IMR-90 (cell line): ENCODE data around the gene TYMS. TPM values are rescaled to one million over a fixed set of nuclear protein-coding genes. Genes with fewer than 3 reads are reported as not detected.

Experiments used
- ATAC-seq: fragments of 200-7000 bp; cut with Tn5 transposase; 2 replicates; pipeline ENCODE4 v1.9.1; 2020; ENCODE audit warnings: low read depth, mild to moderate bottlenecking, moderate library complexity
- BruUV-seq: library from RNA; stranded (reverse); fragments of 400-500 nt; replicated peaks from 2 replicates; lab custom pipeline; 2021; lab: Mats Ljungman, UMichigan
- CTCF ChIA-PET: fragments of 300-600 bp; formaldehyde crosslinking; extraction: SDS; loops from one replicate; lab custom pipeline; 2021; ENCODE audit warnings: antibody characterized with exemption; lab: Yijun Ruan, JAX
- POLR2A ChIA-PET: fragments of 300-600 bp; sonication (Branson Sonifier 250); formaldehyde crosslinking; loops from one replicate; lab custom pipeline; 2022; ENCODE audit warnings: antibody characterized with exemption; ENCODE audit not compliant: unreplicated experiment; lab: Charles Lee
- DNase-seq: peaks from one replicate; pipeline ENCODE4 v3.0.0; 2013
- H2AFZ ChIP-seq: replicated peaks from 2 replicates; pipeline ENCODE3; 2013; ENCODE audit warnings: low read length, mild to moderate bottlenecking; ENCODE audit not compliant: poor library complexity
- H2AK5ac ChIP-seq: 2 replicates; pipeline ENCODE4 v1.6.1; 2013; ENCODE audit warnings: low read depth, low read length, inconsistent platforms
- H2AK9ac ChIP-seq: replicated peaks from 2 replicates; pipeline ENCODE3; 2013; ENCODE audit warnings: mild to moderate bottlenecking, low read depth, low read length, moderate library complexity; ENCODE audit not compliant: poor library complexity
- H2BK120ac ChIP-seq: 2 replicates; pipeline ENCODE4 v1.6.1; 2013; ENCODE audit warnings: low read depth, low read length, inconsistent platforms
- H2BK15ac ChIP-seq: 3 replicates; pipeline ENCODE4 v1.6.1; 2013; ENCODE audit warnings: low read depth, low read length, inconsistent platforms
- H2BK20ac ChIP-seq: 2 replicates; pipeline ENCODE4 v1.6.1; 2013; ENCODE audit warnings: low read depth, mild to moderate bottlenecking, inconsistent platforms, low read length, moderate library complexity
- H2BK5ac ChIP-seq: 2 replicates; pipeline ENCODE4 v1.6.1; 2013; ENCODE audit warnings: mild to moderate bottlenecking, low read depth, low read length, inconsistent platforms; ENCODE audit not compliant: poor library complexity, severe bottlenecking
- H3K14ac ChIP-seq: replicated peaks from 2 replicates; pipeline ENCODE4 v1.6.1; 2013; ENCODE audit warnings: low read depth, low read length, inconsistent platforms
- H3K18ac ChIP-seq: 2 replicates; pipeline ENCODE4 v1.6.1; 2013; ENCODE audit warnings: low read depth, low read length, control low read depth
- H3K23ac ChIP-seq: 2 replicates; pipeline ENCODE4 v1.6.1; 2013; ENCODE audit warnings: low read depth, low read length, inconsistent platforms
- H3K27ac ChIP-seq: 2 replicates; pipeline ENCODE4 v1.5.1; 2013; ENCODE audit warnings: mild to moderate bottlenecking, control low read depth, low read length; ENCODE audit not compliant: insufficient read depth
- H3K27me3 ChIP-seq: 2 replicates; pipeline ENCODE4 v1.6.1; 2013; ENCODE audit warnings: low read length; ENCODE audit not compliant: control insufficient read depth, insufficient read depth
- H3K36me3 ChIP-seq: 2 replicates; pipeline ENCODE4 v1.6.1; 2013; ENCODE audit warnings: low read length, mixed read lengths; ENCODE audit not compliant: control insufficient read depth, insufficient read depth
- H3K4ac ChIP-seq: 2 replicates; pipeline ENCODE4 v1.6.1; 2013; ENCODE audit warnings: low read depth, low read length, inconsistent platforms
- H3K4me1 ChIP-seq: 2 replicates; pipeline ENCODE4 v1.6.1; 2013; ENCODE audit warnings: low read length, mixed read lengths; ENCODE audit not compliant: control insufficient read depth, insufficient read depth
- H3K4me2 ChIP-seq: 2 replicates; pipeline ENCODE4 v1.6.1; 2013; ENCODE audit warnings: low read depth, mild to moderate bottlenecking, control low read depth, low read length, moderate library complexity
- H3K4me3 ChIP-seq: 2 replicates; pipeline ENCODE4 v1.5.1; 2013; ENCODE audit warnings: low read depth, mild to moderate bottlenecking, control low read depth, low read length, moderate library complexity; ENCODE audit not compliant: insufficient read depth
- H3K56ac ChIP-seq: 2 replicates; pipeline ENCODE4 v1.6.1; 2013; ENCODE audit warnings: low read length, inconsistent platforms; ENCODE audit not compliant: insufficient read depth; ENCODE audit errors: extremely low read depth
- H3K79me1 ChIP-seq, 2 experiments: 2 replicates each; pipeline ENCODE4 v1.6.1; 2013; ENCODE audit warnings: low read length in 2 of 2, inconsistent platforms in 1 of 2, low read depth in 1 of 2
- H3K9ac ChIP-seq: 2 replicates; pipeline ENCODE4 v1.6.1; 2013; ENCODE audit warnings: low read depth, low read length, control low read depth
- H3K9me1 ChIP-seq: 2 replicates; pipeline ENCODE4 v1.6.1; 2013; ENCODE audit warnings: low read length, inconsistent platforms; ENCODE audit not compliant: insufficient read depth
- H3K9me3 ChIP-seq: 2 replicates; pipeline ENCODE4 v1.6.1; 2013; ENCODE audit warnings: low read length; ENCODE audit not compliant: control insufficient read depth, insufficient read depth
- H4K20me1 ChIP-seq: 2 replicates; pipeline ENCODE4 v1.6.1; 2013; ENCODE audit warnings: low read length, inconsistent platforms; ENCODE audit not compliant: insufficient read depth
- H4K5ac ChIP-seq: 2 replicates; pipeline ENCODE4 v1.6.1; 2013; ENCODE audit warnings: mild to moderate bottlenecking, low read depth, low read length, control low read depth
- H4K8ac ChIP-seq, 2 experiments: 2 replicates each; pipeline ENCODE4 v1.6.1; 2013; ENCODE audit warnings: low read depth in 2 of 2, low read length in 2 of 2, control low read depth in 1 of 2, inconsistent platforms in 1 of 2
- H4K91ac ChIP-seq: 2 replicates; pipeline ENCODE4 v1.6.1; 2013; ENCODE audit warnings: low read depth, low read length, inconsistent platforms; ENCODE audit not compliant: insufficient read depth
- BHLHE40 ChIP-seq: fragments of 150-350 bp; IDR thresholded peaks from 2 replicates; pipeline ENCODE4 v1.6.1; 2016; ENCODE audit warnings: mild to moderate bottlenecking, low read depth, low read length
- CHD1 ChIP-seq: IDR thresholded peaks from 2 replicates; pipeline ENCODE4 v1.6.1; 2012; ENCODE audit warnings: low read depth, low read length, improper control_type of control experiment
- CTCF ChIP-seq: conservative IDR thresholded peaks from 2 replicates; pipeline ENCODE4 v1.5.1; 2012; ENCODE audit warnings: mild to moderate bottlenecking, low read depth, low read length, improper control_type of control experiment
- ELK1 ChIP-seq: fragments of 150-350 bp; IDR thresholded peaks from 2 replicates; pipeline ENCODE4 v1.6.1; 2016; ENCODE audit warnings: low read depth, mild to moderate bottlenecking, low read length, moderate library complexity, borderline replicate concordance
- FOS ChIP-seq: fragments of 150-350 bp; IDR thresholded peaks from 2 replicates; pipeline ENCODE4 v1.6.1; 2016; ENCODE audit warnings: low read depth, low read length
- MAFK ChIP-seq: IDR thresholded peaks from 2 replicates; pipeline ENCODE4 v1.6.1; 2012; ENCODE audit warnings: low read depth, low read length, improper control_type of control experiment
- RAD21 ChIP-seq: IDR thresholded peaks from 2 replicates; pipeline ENCODE4 v1.6.1; 2012; ENCODE audit warnings: low read length, improper control_type of control experiment
- RCOR1 ChIP-seq: IDR thresholded peaks from 2 replicates; pipeline ENCODE4 v1.6.1; 2012; ENCODE audit warnings: mild to moderate bottlenecking, low read length, improper control_type of control experiment; ENCODE audit not compliant: insufficient replicate concordance
- RFX5 ChIP-seq: IDR thresholded peaks from 2 replicates; pipeline ENCODE4 v1.8.0; 2012; ENCODE audit warnings: low read depth, mild to moderate bottlenecking, low read length, moderate library complexity
- SMC3 ChIP-seq: fragments of 150-350 bp; IDR thresholded peaks from 2 replicates; pipeline ENCODE4 v1.6.1; 2016; ENCODE audit warnings: low read depth, mild to moderate bottlenecking, antibody characterized with exemption, low read length, moderate library complexity
- WGBS, 2 experiments: methylation state at CpG; one replicate each; pipeline versions ENCODE4 v1.1.5 to v1.1.7; 2013; ENCODE audit warnings: missing lambda C conversion rate in 2 of 2; ENCODE audit not compliant: insufficient read length in 1 of 2; ENCODE audit errors: extremely low coverage in 2 of 2; 5-methylcytosine and 5-hydroxymethylcytosine counted together
- dilution Hi-C: fragments of 300-500 bp; cut with HindIII; formaldehyde crosslinking; loops from one replicate; pipeline ENCODE4 v1.14.3; 2018; ENCODE audit warnings: low sequenced_read_pairs; ENCODE audit not compliant: unreplicated experiment
- in situ Hi-C: fragments of 300-500 bp; cut with MboI; formaldehyde crosslinking; loops from 3 replicates; pipeline ENCODE4 v1.14.3; 2019; ENCODE audit warnings: low sequenced_read_pairs, inconsistent platforms, mixed read lengths
- intact Hi-C: fragments of 100-400 bp; cut with micrococcal nuclease; formaldehyde crosslinking; loops from 2 replicates; pipeline ENCODE4 v1.10.0; 2022
- polyA plus RNA-seq, 3 experiments: library from polyadenylated mRNA; depleted of rRNA; stranded (reverse); fragments of >200 nt; gene quantifications; 2 replicates each; pipeline ENCODE4 v1.2.3, GENCODE V29; 2012; ENCODE audit warnings: low replicate concordance in 1 of 3
- total RNA-seq: library from RNA; depleted of rRNA; stranded (reverse); fragments of >200 nt; gene quantifications from 2 replicates; pipeline ENCODE4 v1.2.3, GENCODE V29; 2012

TYMS gene
- total and polyA plus RNA-seq, 2 of the 4 experiments (the other 2 are of a cell fraction): 28.3 to 92.2 TPM

GRCh38 chr18:710418-711300 is 53.2 kb downstream of the TYMS start:
- no peak overlapping the region for H3K4ac ChIP-seq
- no peak overlapping the region for H2AFZ ChIP-seq
- TF ChIP-seq BHLHE40: no peak
- no peak for TF ChIP-seq RAD21
- no peak for TF ChIP-seq ELK1
- no peak for TF ChIP-seq RFX5
- no peak for TF ChIP-seq RCOR1
- no peak for TF ChIP-seq SMC3
- no peak for TF ChIP-seq CTCF
- TF ChIP-seq CHD1: no peak
- TF ChIP-seq FOS: no peak
- no peak for TF ChIP-seq MAFK
- dilution Hi-C loops: no loop called here
- H3K18ac ChIP-seq: no peak overlapping the region
- H4K20me1 ChIP-seq: peaks cover 7% of the 10 kb centered on the region; the same call in 1 of the 2 replicates
- no peak overlapping the region for H3K14ac ChIP-seq
- no peak overlapping the region for H3K4me2 ChIP-seq
- H4K91ac ChIP-seq: no peak overlapping the region
- BruUV-seq: TSS peak; percentile 14
- H2BK5ac ChIP-seq: no peak overlapping the region
- H2AK9ac ChIP-seq: no peak overlapping the region
- peak overlapping the region in 1 of 2 experiments; percentile 7; a peak in 1 of 4 replicates for H4K8ac ChIP-seq
- no peak overlapping the region for H3K9ac ChIP-seq
- DNase-seq: no peak
- no CpG with 5 or more reads among the region's 3 CpGs for WGBS, 2 experiments
- H3K36me3 ChIP-seq: peaks cover 5% of the 10 kb centered on the region; the same call in 1 of the 2 replicates
- no peak overlapping the region for H3K4me3 ChIP-seq
- peaks cover 21 to 32% of the 10 kb centered on the region in 2 experiments for H3K79me1 ChIP-seq
- H3K4me1 ChIP-seq: no peaks in the 10 kb centered on the region
- H3K56ac ChIP-seq: no peak overlapping the region
- no peak overlapping the region for H2BK20ac ChIP-seq
- H3K23ac ChIP-seq: no peak overlapping the region
- intact Hi-C loops: loop anchor here (5.0 kb wide), 1 partner anchor 53 kb away; the partner anchor contains the start of gene TYMS
- H4K5ac ChIP-seq: no peak overlapping the region
- ATAC-seq: no peak
- no peak overlapping the region for H3K27ac ChIP-seq
- H2BK120ac ChIP-seq: no peak overlapping the region
- no peak overlapping the region for H2BK15ac ChIP-seq
- H3K9me1 ChIP-seq: peaks cover 4% of the 10 kb centered on the region
- H3K9me3 ChIP-seq: peaks cover 6% of the 10 kb centered on the region; the same call in 1 of the 2 replicates
- ChIA-PET CTCF (interaction anchor here (0.6 to 0.8 kb wide), 2 partner anchors 32 to 87 kb away, joined by 3 to 4 read pairs; no protein-coding TSS in a partner anchor), POLR2A (no interaction called here)
- H3K27me3 ChIP-seq: no peaks in the 10 kb centered on the region
- no peak overlapping the region for H2AK5ac ChIP-seq
- in situ Hi-C loops: no loop called here
